ENCODE data around the gene SPTBN5.

- TF ChIP-seq CTCF (IDR thresholded peaks at IDR 0.05), result no peak
- TF ChIP-seq ZFX (IDR thresholded peaks at IDR 0.05; ENCODE audit: borderline replicate concordance), result no peak
Observed at GRCh38 chr15:41917767-41918430, 24.0 kb upstream of the SPTBN5 start.
